H1 (cell line): ENCODE data around the gene ZNF407. TPM values are rescaled to one million over a fixed set of nuclear protein-coding genes. Genes with fewer than 3 reads are reported as not detected.

Experiments
- CTCF ChIA-PET: fragments of 300-600 bp; sonication (Branson Sonifier 250); formaldehyde crosslinking; loops from one replicate; lab custom pipeline; 2021; ENCODE audit not compliant: partially characterized antibody; lab: Charles Lee
- POLR2A ChIA-PET: fragments of 300-600 bp; sonication (Branson Sonifier 250); formaldehyde crosslinking; loops from one replicate; lab custom pipeline; 2021; ENCODE audit warnings: inconsistent platforms; ENCODE audit not compliant: partially characterized antibody; lab: Charles Lee
- DNase-seq, 2 experiments: peaks; one replicate each; pipeline versions ENCODE4 v3.0.0 to v3.0.0-alpha.2; 2010 to 2022; ENCODE audit warnings: low spot score in 2 of 2, low read depth in 1 of 2, mixed read lengths in 1 of 2
- FAIRE-seq: peaks from 2 replicates; lab custom pipeline; 2011; peaks lifted over from hg19 to GRCh38; lab: Jason Lieb, UNC
- H2AFZ ChIP-seq: 2 replicates; pipeline ENCODE4 v1.8.1; 2012; ENCODE audit warnings: low read length, inconsistent platforms
- H2AK5ac ChIP-seq: 2 replicates; pipeline ENCODE4 v1.6.1; 2013; ENCODE audit warnings: low read depth, low read length
- H2BK120ac ChIP-seq: replicated peaks from 2 replicates; pipeline ENCODE3; 2013; ENCODE audit warnings: low read depth, low read length, inconsistent platforms
- H2BK12ac ChIP-seq: 2 replicates; pipeline ENCODE4 v1.6.1; 2013; ENCODE audit warnings: low read depth, low read length
- H2BK15ac ChIP-seq: 2 replicates; pipeline ENCODE4 v1.6.1; 2013; ENCODE audit warnings: low read length
- H2BK20ac ChIP-seq: 2 replicates; pipeline ENCODE4 v1.6.1; 2013; ENCODE audit warnings: low read length
- H2BK5ac ChIP-seq: 2 replicates; pipeline ENCODE4 v1.6.1; 2013; ENCODE audit warnings: low read depth, low read length
- H3K14ac ChIP-seq: 2 replicates; pipeline ENCODE4 v1.6.1; 2013; ENCODE audit warnings: inconsistent platforms; ENCODE audit not compliant: insufficient read length
- H3K18ac ChIP-seq: 2 replicates; pipeline ENCODE4 v1.6.1; 2013; ENCODE audit warnings: low read length; ENCODE audit errors: extremely low read depth
- H3K23ac ChIP-seq: 2 replicates; pipeline ENCODE4 v1.6.1; 2013; ENCODE audit warnings: inconsistent platforms; ENCODE audit not compliant: insufficient read length
- H3K23me2 ChIP-seq: 2 replicates; pipeline ENCODE4 v1.6.1; 2013; ENCODE audit warnings: low read depth, low read length
- H3K27ac ChIP-seq: 2 replicates; pipeline ENCODE4 v1.6.1; 2011; ENCODE audit warnings: low read depth, low read length, inconsistent platforms
- H3K27me3 ChIP-seq, 4 experiments: replicated peaks in 1 of 4; 1 replicate in 1 of 4; 2 replicates in 3 of 4; pipeline versions ENCODE4 v1.6.1 to v1.8.1; 2011 to 2013; ENCODE audit warnings: low read length in 3 of 4, mild to moderate bottlenecking in 3 of 4, inconsistent platforms in 2 of 4, mixed read lengths in 2 of 4, moderate library complexity in 1 of 4; ENCODE audit not compliant: control insufficient read depth in 3 of 4, insufficient read depth in 3 of 4; ENCODE audit errors: extremely low read depth in 1 of 4
- H3K36me3 ChIP-seq, 4 experiments: 2 replicates each; pipeline versions ENCODE4 v1.6.1 to v1.8.1; 2011 to 2013; ENCODE audit warnings: mild to moderate bottlenecking in 4 of 4, low read length in 3 of 4, moderate library complexity in 2 of 4, control low read depth in 1 of 4, inconsistent platforms in 1 of 4; ENCODE audit not compliant: insufficient read depth in 4 of 4, control insufficient read depth in 2 of 4
- H3K4ac ChIP-seq: replicated peaks from 2 replicates; pipeline ENCODE3; 2013; ENCODE audit warnings: low read length, low read depth, mixed read lengths, inconsistent platforms; ENCODE audit not compliant: insufficient read length
- H3K4me1 ChIP-seq, 4 experiments: replicated peaks in 1 of 4; 1 replicate in 1 of 4; 2 replicates in 3 of 4; pipeline versions ENCODE4 v1.6.1 to v1.8.1; 2011 to 2013; ENCODE audit warnings: low read length in 3 of 4, inconsistent platforms in 2 of 4, mixed read lengths in 1 of 4; ENCODE audit not compliant: insufficient read depth in 4 of 4, control insufficient read depth in 3 of 4
- H3K4me2 ChIP-seq, 2 experiments: 2 replicates each; pipeline versions ENCODE4 v1.6.1 to v1.8.1; 2011 to 2013; ENCODE audit warnings: low read depth in 2 of 2, low read length in 2 of 2, control low read depth in 1 of 2, inconsistent platforms in 1 of 2, mild to moderate bottlenecking in 1 of 2; ENCODE audit not compliant: insufficient read depth in 1 of 2
- H3K4me3 ChIP-seq, 4 experiments: fragments of 200-600, 300-600 bp in 1 of 4; sonication (generic), shearing (Covaris generic), sonication (Bioruptor Twin) in 1 of 4; 2 replicates each; pipeline versions ENCODE4 v1.5.1 to v1.8.1; 2011 to 2016; ENCODE audit warnings: low read length in 4 of 4, low read depth in 3 of 4, control low read depth in 2 of 4, inconsistent platforms in 2 of 4, mild to moderate bottlenecking in 2 of 4, mixed read lengths in 1 of 4, moderate library complexity in 1 of 4; ENCODE audit not compliant: insufficient read depth in 2 of 4; ENCODE audit errors: extremely low read depth in 1 of 4
- H3K56ac ChIP-seq: replicated peaks from 2 replicates; pipeline ENCODE3; 2013; ENCODE audit warnings: low read depth, mild to moderate bottlenecking, mixed read lengths, low read length, inconsistent platforms; ENCODE audit not compliant: insufficient read length
- H3K79me1 ChIP-seq: 2 replicates; pipeline ENCODE4 v1.6.1; 2013; ENCODE audit warnings: low read depth, low read length, control low read depth
- H3K79me2 ChIP-seq, 2 experiments: 2 replicates each; pipeline versions ENCODE4 v1.6.1 to v1.8.1; 2012 to 2013; ENCODE audit warnings: low read length in 2 of 2, mild to moderate bottlenecking in 2 of 2, inconsistent platforms in 1 of 2; ENCODE audit not compliant: insufficient read depth in 2 of 2, control insufficient read depth in 1 of 2
- H3K9ac ChIP-seq, 4 experiments: replicated peaks in 1 of 4; 1 replicate in 1 of 4; 2 replicates in 3 of 4; pipeline versions ENCODE4 v1.6.1 to v1.8.1; 2011 to 2013; ENCODE audit warnings: low read depth in 3 of 4, low read length in 3 of 4, control low read depth in 2 of 4, mild to moderate bottlenecking in 2 of 4, moderate library complexity in 2 of 4, inconsistent platforms in 1 of 4; ENCODE audit errors: extremely low read depth in 1 of 4
- H3K9me3 ChIP-seq, 2 experiments: 2 replicates each; pipeline versions ENCODE4 v1.6.1 to v1.8.1; 2012 to 2013; ENCODE audit warnings: mild to moderate bottlenecking in 2 of 2, moderate library complexity in 2 of 2, control low read depth in 1 of 2, inconsistent platforms in 1 of 2, low read depth in 1 of 2, low read length in 1 of 2, mixed read lengths in 1 of 2; ENCODE audit not compliant: insufficient read depth in 2 of 2
- H4K20me1 ChIP-seq, 2 experiments: replicated peaks in 1 of 2; 2 replicates each; pipeline versions ENCODE3 to v1.8.1; 2011 to 2013; ENCODE audit warnings: inconsistent platforms in 2 of 2, low read length in 2 of 2, mild to moderate bottlenecking in 1 of 2; ENCODE audit not compliant: insufficient read depth in 2 of 2, control insufficient read depth in 1 of 2
- H4K5ac ChIP-seq: 2 replicates; pipeline ENCODE4 v1.6.1; 2013; ENCODE audit warnings: low read length, low read depth, mixed read lengths, inconsistent platforms; ENCODE audit not compliant: insufficient read length
- H4K8ac ChIP-seq: 2 replicates; pipeline ENCODE4 v1.8.0; 2013; ENCODE audit warnings: mild to moderate bottlenecking, moderate library complexity, low read length, inconsistent platforms; ENCODE audit not compliant: insufficient read depth; ENCODE audit errors: extremely low read depth
- H4K91ac ChIP-seq: replicated peaks from 2 replicates; pipeline ENCODE3; 2013; ENCODE audit warnings: low read length, mixed read lengths, inconsistent platforms; ENCODE audit not compliant: insufficient read length
- CHD1 ChIP-seq: IDR thresholded peaks from 2 replicates; pipeline ENCODE4 v1.6.1; 2012; ENCODE audit warnings: low read depth, low read length, improper control_type of control experiment
- CREB1 ChIP-seq: IDR thresholded peaks from 2 replicates; pipeline ENCODE4 v1.6.1; 2012; ENCODE audit warnings: inconsistent platforms
- FOSL1 ChIP-seq: IDR thresholded peaks from 2 replicates; pipeline ENCODE4 v1.6.1; 2011; ENCODE audit warnings: mild to moderate bottlenecking, low read depth, low read length, moderate library complexity; ENCODE audit not compliant: insufficient read depth
- GABPA ChIP-seq: IDR thresholded peaks from 2 replicates; pipeline ENCODE4 v1.6.1; 2011; ENCODE audit warnings: mild to moderate bottlenecking, low read length, moderate library complexity, borderline replicate concordance; ENCODE audit not compliant: insufficient read depth
- GTF2F1 ChIP-seq: IDR thresholded peaks from 2 replicates; pipeline ENCODE4 v1.6.1; 2012; ENCODE audit warnings: low read depth, low read length, improper control_type of control experiment, borderline replicate concordance
- JUN ChIP-seq: IDR thresholded peaks from 2 replicates; pipeline ENCODE4 v1.6.1; 2011; ENCODE audit warnings: low read depth, mild to moderate bottlenecking, improper control_type of control experiment, low read length
- KDM5A ChIP-seq: fragments of 200-600 bp; IDR thresholded peaks from 2 replicates; pipeline ENCODE4 v1.7.1; 2012; ENCODE audit warnings: mild to moderate bottlenecking, low read length, inconsistent platforms, mixed read lengths
- MAFK ChIP-seq: IDR thresholded peaks from 2 replicates; pipeline ENCODE4 v1.6.1; 2012; ENCODE audit warnings: low read depth, mild to moderate bottlenecking, improper control_type of control experiment, low read length
- PHF8 ChIP-seq: fragments of 200-600 bp; sonication (generic); conservative IDR thresholded peaks from 2 replicates; pipeline ENCODE4 v1.7.1; 2012; ENCODE audit warnings: low read depth, mild to moderate bottlenecking, inconsistent platforms, low read length, moderate library complexity
- POLR2AphosphoS5 ChIP-seq: IDR thresholded peaks from 2 replicates; pipeline ENCODE4 v1.6.1; 2011; ENCODE audit warnings: low read depth, low read length
- POU5F1 ChIP-seq: IDR thresholded peaks from 2 replicates; pipeline ENCODE4 v1.6.1; 2011; ENCODE audit warnings: low read depth, mild to moderate bottlenecking, low read length, moderate library complexity
- SUZ12 ChIP-seq: fragments of 200-600 bp; sonication (generic); IDR thresholded peaks from 2 replicates; pipeline ENCODE4 v1.6.1; 2012; ENCODE audit warnings: mild to moderate bottlenecking, inconsistent platforms, low read length, moderate library complexity, mixed read lengths
- TBP ChIP-seq: IDR thresholded peaks from 2 replicates; pipeline ENCODE4 v1.6.1; 2011; ENCODE audit warnings: low read depth, low read length, improper control_type of control experiment
- WGBS, 2 experiments: shearing (Covaris generic) in 1 of 2; methylation state at CpG; one replicate each; pipeline versions ENCODE4 v1.1.6 to v1.1.7; 2013 to 2015; ENCODE audit warnings: low lambda C conversion rate in 2 of 2, mixed read lengths in 2 of 2, inconsistent platforms in 1 of 2, low coverage in 1 of 2, missing lambda C conversion rate in 1 of 2; ENCODE audit not compliant: insufficient replicate concordance in 2 of 2, insufficient coverage in 1 of 2, insufficient read length in 1 of 2; ENCODE audit errors: extremely low coverage in 1 of 2, missing lambda C conversion rate in 1 of 2; 5-methylcytosine and 5-hydroxymethylcytosine counted together
- polyA plus RNA-seq, 7 experiments: library from polyadenylated mRNA; depleted of rRNA in 3 of 7; stranded (reverse) in 5 of 7; unstranded in 2 of 7; fragments of >200 nt in 5 of 7; fragments of 200-250 nt in 2 of 7; gene quantifications; 1 replicate in 5 of 7; 2 replicates in 1 of 7; 4 replicates in 1 of 7; pipeline versions ENCODE4 v1.2.1 to v1.2.3, GENCODE V29; 2011 to 2013; ENCODE audit warnings: missing spikeins in 2 of 7, mixed read lengths in 2 of 7
- total RNA-seq: library from RNA; stranded (reverse); fragmentation: NEBNext Ultra II Directional; extraction: Animal tissue kit (Norgen Biotek cat#: 25700); gene quantifications from 2 replicates; pipeline ENCODE4 v1.2.1, GENCODE V29; 2021
- TF ChIP-seq, protein P1 (sequence below): IDR thresholded peaks from 2 replicates; pipeline ENCODE4 v1.6.1; 2012; ENCODE audit warnings: low read length, inconsistent platforms

The ZNF407 gene
- total and polyA plus RNA-seq, 2 of the 8 experiments (the other 6 are each of a cell fraction or from before 2014, with no cell fraction given), result 1.5 to 6.8 TPM

DNA sequence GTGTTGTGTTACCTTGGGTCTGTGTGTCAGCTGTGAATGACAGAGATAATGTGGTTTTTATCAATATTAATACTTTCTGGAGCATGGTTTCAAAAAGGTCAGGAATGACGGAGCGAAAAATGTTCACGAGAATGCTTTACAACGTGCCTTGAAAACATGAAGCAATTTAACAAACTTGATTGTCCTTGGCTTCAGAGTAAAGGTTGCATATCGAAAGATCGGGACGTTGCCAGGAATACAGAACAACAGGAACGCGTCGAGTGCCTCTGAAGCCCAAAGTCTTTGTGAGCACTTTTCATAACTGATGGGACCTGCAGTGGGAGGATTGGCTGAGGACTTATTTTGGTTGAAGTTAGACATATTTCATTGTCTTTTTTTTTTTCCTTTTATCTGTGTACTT lies 206.1 kb downstream of the ZNF407 start:
- FAIRE-seq, result peak; percentile 66
- H3K4me1 ChIP-seq, result peaks cover 0 to 21% (median 4%) of the 10 kb centered on the region in 4 experiments; a peak in 3 of 7 replicates
- no peak overlapping the region for H2BK20ac ChIP-seq
- H2BK120ac ChIP-seq, result no peak overlapping the region
- no peak overlapping the region for H4K8ac ChIP-seq
- no peaks in the 10 kb centered on the region for H3K36me3 ChIP-seq
- no peaks in the 10 kb centered on the region for H4K20me1 ChIP-seq
- H2BK15ac ChIP-seq, result no peak overlapping the region
- ChIA-PET CTCF (interaction anchor here (1.0 kb wide), 1 partner anchor 10 kb away, joined by 3 read pairs; no protein-coding TSS in a partner anchor), POLR2A (no interaction called here)
- H2AK5ac ChIP-seq, result no peak overlapping the region
- H3K56ac ChIP-seq, result no peak overlapping the region
- H3K79me1 ChIP-seq, result no peaks in the 10 kb centered on the region
- no peak for DNase-seq
- 85% methylated on average over 10 of the region's 10 CpGs; no CpG with 5 or more reads in 1 of the 2 experiments for WGBS, 2 experiments
- no peak overlapping the region for H3K27ac ChIP-seq
- no peak overlapping the region for H2BK12ac ChIP-seq
- H2BK5ac ChIP-seq, result no peak overlapping the region
- H4K91ac ChIP-seq, result peak overlapping the region; percentile 10
- no peak overlapping the region for H3K9ac ChIP-seq
- H3K79me2 ChIP-seq, result no peaks in the 10 kb centered on the region
- H3K14ac ChIP-seq, result no peak overlapping the region
- peak overlapping the region; percentile 57 for H4K5ac ChIP-seq
- no peak overlapping the region for H3K23ac ChIP-seq
- H3K23me2 ChIP-seq, result no peaks in the 10 kb centered on the region
- no peak overlapping the region for H3K4me3 ChIP-seq
- no peak overlapping the region for H2AFZ ChIP-seq
- no peak overlapping the region for H3K4me2 ChIP-seq
- no peaks in the 10 kb centered on the region for H3K27me3 ChIP-seq
- H3K9me3 ChIP-seq, result no peaks in the 10 kb centered on the region
- H3K18ac ChIP-seq, result no peak overlapping the region
- TF ChIP-seq FOSL1 (no peak), KDM5A (no peak), POLR2AphosphoS5 (no peak), CREB1 (no peak), PHF8 (no peak), POU5F1 (no peak), CHD1 (no peak), JUN (no peak), MAFK (no peak), GABPA (no peak), SUZ12 (no peak), TBP (no peak), GTF2F1 (no peak)
- TF ChIP-seq, protein P1, sequence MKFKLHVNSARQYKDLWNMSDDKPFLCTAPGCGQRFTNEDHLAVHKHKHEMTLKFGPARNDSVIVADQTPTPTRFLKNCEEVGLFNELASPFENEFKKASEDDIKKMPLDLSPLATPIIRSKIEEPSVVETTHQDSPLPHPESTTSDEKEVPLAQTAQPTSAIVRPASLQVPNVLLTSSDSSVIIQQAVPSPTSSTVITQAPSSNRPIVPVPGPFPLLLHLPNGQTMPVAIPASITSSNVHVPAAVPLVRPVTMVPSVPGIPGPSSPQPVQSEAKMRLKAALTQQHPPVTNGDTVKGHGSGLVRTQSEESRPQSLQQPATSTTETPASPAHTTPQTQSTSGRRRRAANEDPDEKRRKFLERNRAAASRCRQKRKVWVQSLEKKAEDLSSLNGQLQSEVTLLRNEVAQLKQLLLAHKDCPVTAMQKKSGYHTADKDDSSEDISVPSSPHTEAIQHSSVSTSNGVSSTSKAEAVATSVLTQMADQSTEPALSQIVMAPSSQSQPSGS, result no peak
- H3K4ac ChIP-seq, result no peak overlapping the region
